NCI-H1105 (cell line): Measurements from ENCODE around the gene ZC3H4.

ENCODE experiments used
- DNase-seq: peaks from one replicate; lab custom pipeline; 2025; lab: John Stamatoyannopoulos, UW

ZC3H4 gene

GRCh38 chr19:47133021-47133471 lies 19.5 kb upstream of the ZC3H4 start:
- DNase-seq = no peak

GRCh38 chr19:47132194-47132852 lies 18.7 kb upstream of the ZC3H4 start:
- DNase-seq = no peak

- peak; percentile 96 for DNase-seq
Measured at GRCh38 chr19:47130589-47131227, 17.1 kb upstream of the ZC3H4 start, which contains the start of gene SAE1. Gene SAE1 (plus strand): TSS chr19:47130835. CDS start chr19:47130931, 96 bp downstream.

- no peak for DNase-seq
Measured at GRCh38 chr19:47130120-47130588, 16.6 kb upstream of the ZC3H4 start.

- DNase-seq = no peak
Measured at GRCh38 chr19:47129579-47129978, 16.0 kb upstream of the ZC3H4 start.

- DNase-seq = no peak
Measured at GRCh38 chr19:47125669-47125938, 12.0 kb upstream of the ZC3H4 start.

GRCh38 chr19:47124937-47125668 lies 11.5 kb upstream of the ZC3H4 start:
- DNase-seq = peak; percentile 75

- DNase-seq = no peak
Measured at GRCh38 chr19:47123406-47123805, 9.8 kb upstream of the ZC3H4 start.

- no peak for DNase-seq
Measured at GRCh38 chr19:47122359-47123335, 9.1 kb upstream of the ZC3H4 start.

- DNase-seq = no peak
Measured at GRCh38 chr19:47120470-47121067, 7.0 kb upstream of the ZC3H4 start.

- DNase-seq = no peak
Measured at GRCh38 chr19:47113850-47114651, 475 bp upstream of the ZC3H4 start.

- DNase-seq = peak; percentile 73
Measured at GRCh38 chr19:47112166-47112996, 1.2 kb downstream of the ZC3H4 start.

- DNase-seq = no peak
Measured at GRCh38 chr19:47111682-47112165, 1.9 kb downstream of the ZC3H4 start.

- no peak for DNase-seq
Measured at GRCh38 chr19:47111006-47111621, 2.5 kb downstream of the ZC3H4 start.

GRCh38 chr19:47110521-47111005 lies 3.0 kb downstream of the ZC3H4 start:
- no peak for DNase-seq

- DNase-seq = no peak
Measured at GRCh38 chr19:47109541-47110375, 3.8 kb downstream of the ZC3H4 start.

GRCh38 chr19:47109177-47109540 lies 4.4 kb downstream of the ZC3H4 start:
- no peak for DNase-seq
